ENCODE measurements around the gene MROH7.

DNA sequence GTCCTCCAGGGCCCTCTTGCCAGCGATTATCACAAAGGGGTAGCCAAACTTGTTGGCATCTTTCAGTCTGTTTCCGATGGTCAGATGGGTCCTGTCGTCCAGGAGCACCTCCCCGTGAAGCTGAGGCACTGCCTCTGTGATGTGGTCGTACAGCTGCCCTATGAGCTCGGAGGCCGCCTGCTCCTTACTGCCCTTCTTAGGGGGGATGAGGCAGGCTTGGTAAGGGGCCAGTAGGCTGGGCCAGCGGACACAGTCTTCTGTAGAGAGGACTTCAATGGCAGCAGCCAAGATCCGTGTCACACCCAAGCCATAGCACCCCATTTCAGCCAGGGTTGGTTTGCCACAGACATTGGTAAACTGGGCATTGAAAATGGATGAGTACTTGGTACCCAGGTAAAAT, 116.2 kb downstream of the MROH7 start:
- TF ChIP-seq, protein P1, sequence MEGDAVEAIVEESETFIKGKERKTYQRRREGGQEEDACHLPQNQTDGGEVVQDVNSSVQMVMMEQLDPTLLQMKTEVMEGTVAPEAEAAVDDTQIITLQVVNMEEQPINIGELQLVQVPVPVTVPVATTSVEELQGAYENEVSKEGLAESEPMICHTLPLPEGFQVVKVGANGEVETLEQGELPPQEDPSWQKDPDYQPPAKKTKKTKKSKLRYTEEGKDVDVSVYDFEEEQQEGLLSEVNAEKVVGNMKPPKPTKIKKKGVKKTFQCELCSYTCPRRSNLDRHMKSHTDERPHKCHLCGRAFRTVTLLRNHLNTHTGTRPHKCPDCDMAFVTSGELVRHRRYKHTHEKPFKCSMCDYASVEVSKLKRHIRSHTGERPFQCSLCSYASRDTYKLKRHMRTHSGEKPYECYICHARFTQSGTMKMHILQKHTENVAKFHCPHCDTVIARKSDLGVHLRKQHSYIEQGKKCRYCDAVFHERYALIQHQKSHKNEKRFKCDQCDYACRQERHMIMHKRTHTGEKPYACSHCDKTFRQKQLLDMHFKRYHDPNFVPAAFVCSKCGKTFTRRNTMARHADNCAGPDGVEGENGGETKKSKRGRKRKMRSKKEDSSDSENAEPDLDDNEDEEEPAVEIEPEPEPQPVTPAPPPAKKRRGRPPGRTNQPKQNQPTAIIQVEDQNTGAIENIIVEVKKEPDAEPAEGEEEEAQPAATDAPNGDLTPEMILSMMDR (IDR thresholded peaks at IDR 0.05) = no peak
- no peak for TF ChIP-seq POLR2AphosphoS5 (IDR thresholded peaks at IDR 0.05)
